GM12864 (cell line): ENCODE results near the gene FRYL.
A peak's percentile ranks its signal among the peaks of the same experiment; 100 is the strongest.

Source experiments
- DNase-seq: peaks from one replicate; pipeline ENCODE4 v3.0.0-alpha.2; 2011; ENCODE audit warnings: low read depth
- H3K4me3 ChIP-seq: 2 replicates; pipeline ENCODE4 v1.5.1; 2011; ENCODE audit warnings: mild to moderate bottlenecking, low read depth, low read length, control low read depth
- TF ChIP-seq, protein P1 (sequence below): IDR thresholded peaks from 2 replicates; pipeline ENCODE4 v1.5.1; 2011; ENCODE audit warnings: low read depth, mild to moderate bottlenecking, moderate library complexity, low read length, control low read depth, inconsistent platforms; ENCODE audit errors: missing control alignments

The FRYL gene

DNA sequence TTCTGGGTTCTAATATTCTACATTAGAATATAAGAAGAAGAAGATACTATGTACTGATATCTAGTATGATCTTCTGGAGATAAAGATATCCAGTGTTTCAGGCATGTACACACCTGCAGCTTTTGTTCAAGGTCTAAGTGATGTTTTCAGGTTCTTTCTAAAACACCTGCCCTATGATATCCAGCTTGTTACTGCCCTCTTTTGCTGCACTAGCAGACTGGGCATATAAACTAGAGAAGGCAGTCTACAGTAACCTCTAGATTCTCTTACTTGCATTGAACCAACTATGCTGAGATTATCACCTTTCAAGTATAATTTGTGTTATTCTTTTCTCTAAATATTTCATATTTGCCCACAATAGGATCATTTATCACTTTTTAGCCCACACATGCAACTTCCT lies 1.9 kb upstream of the FRYL start:
- no peak for DNase-seq
- H3K4me3 ChIP-seq: no peak overlapping the region
- TF ChIP-seq, protein P1, sequence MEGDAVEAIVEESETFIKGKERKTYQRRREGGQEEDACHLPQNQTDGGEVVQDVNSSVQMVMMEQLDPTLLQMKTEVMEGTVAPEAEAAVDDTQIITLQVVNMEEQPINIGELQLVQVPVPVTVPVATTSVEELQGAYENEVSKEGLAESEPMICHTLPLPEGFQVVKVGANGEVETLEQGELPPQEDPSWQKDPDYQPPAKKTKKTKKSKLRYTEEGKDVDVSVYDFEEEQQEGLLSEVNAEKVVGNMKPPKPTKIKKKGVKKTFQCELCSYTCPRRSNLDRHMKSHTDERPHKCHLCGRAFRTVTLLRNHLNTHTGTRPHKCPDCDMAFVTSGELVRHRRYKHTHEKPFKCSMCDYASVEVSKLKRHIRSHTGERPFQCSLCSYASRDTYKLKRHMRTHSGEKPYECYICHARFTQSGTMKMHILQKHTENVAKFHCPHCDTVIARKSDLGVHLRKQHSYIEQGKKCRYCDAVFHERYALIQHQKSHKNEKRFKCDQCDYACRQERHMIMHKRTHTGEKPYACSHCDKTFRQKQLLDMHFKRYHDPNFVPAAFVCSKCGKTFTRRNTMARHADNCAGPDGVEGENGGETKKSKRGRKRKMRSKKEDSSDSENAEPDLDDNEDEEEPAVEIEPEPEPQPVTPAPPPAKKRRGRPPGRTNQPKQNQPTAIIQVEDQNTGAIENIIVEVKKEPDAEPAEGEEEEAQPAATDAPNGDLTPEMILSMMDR: no peak

- DNase-seq: no peak
- peak overlapping the region; percentile 90 for H3K4me3 ChIP-seq
- TF ChIP-seq, protein P1: no peak
These were observed 761 bp upstream of the FRYL start for GRCh38 chr4:48780865-48781214.

DNA sequence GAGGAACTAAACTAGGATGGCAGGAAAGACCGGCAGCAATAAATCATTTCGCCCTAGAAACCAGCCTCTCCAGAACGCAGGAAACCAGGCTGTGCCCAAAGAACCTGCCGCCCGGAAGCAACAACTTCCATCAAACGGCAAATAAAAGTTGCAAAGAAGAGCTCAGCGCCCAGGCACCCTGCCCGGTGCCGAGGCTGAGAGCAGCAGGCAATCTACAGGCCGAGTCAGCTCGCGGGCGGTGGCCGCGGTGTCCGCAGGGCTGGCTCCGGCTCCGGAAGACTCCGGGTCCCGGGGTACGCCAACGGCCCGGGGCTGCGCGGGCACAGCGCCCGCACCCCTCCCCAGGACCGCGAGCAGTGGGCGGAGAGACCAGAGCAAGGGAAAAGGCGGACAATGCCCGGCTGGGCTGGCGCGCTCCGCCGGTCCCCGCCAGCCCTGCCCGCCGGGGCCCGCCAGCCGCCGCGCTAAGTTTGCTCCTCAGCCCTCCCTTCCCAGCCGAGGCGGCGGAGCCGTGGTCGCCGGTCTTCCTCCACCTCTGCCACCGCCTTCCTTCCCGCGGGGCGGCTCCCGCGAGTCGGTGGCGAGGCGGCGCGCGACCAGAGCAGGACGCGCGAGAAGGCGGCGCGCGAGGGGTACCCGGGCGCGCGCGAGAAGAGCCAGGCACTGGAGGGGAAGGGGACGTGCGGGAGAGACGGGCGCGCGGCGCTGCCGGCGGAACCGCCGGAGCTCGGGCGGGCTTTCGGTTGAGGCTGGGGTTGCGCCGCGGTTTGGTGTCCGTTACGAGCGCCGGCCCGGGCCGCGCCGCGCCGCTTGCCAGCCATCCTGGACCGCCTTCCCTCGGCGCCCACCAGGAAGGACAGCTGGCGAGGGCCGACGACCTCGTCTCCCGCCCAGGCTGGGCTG lies 733 bp downstream of the FRYL start:
- peak overlapping the region; percentile 90 for H3K4me3 ChIP-seq
- TF ChIP-seq, protein P1: no peak
- DNase-seq: no peak

GRCh38 chr4:48778431-48779094 lies 1.5 kb downstream of the FRYL start:
- peak overlapping the region; percentile 90 for H3K4me3 ChIP-seq
- TF ChIP-seq, protein P1: no peak
- no peak for DNase-seq

GRCh38 chr4:48777739-48778138 lies 2.3 kb downstream of the FRYL start:
- no peak for DNase-seq
- no peak overlapping the region; the same call in 1 of the 2 replicates for H3K4me3 ChIP-seq
- TF ChIP-seq, protein P1: no peak

- no peak overlapping the region for H3K4me3 ChIP-seq
- TF ChIP-seq, protein P1: no peak
- no peak for DNase-seq
These were observed 5.0 kb downstream of the FRYL start for GRCh38 chr4:48774760-48775710.
